HT-29 (cell line): Measurements from ENCODE around the gene ZC3H6. TPM values are rescaled to one million over a fixed set of nuclear protein-coding genes. Genes with fewer than 3 reads are reported as not detected.
"Not testable (repeated sequence)": the region's sequence is repeated elsewhere in the genome, so short reads cannot be mapped to it uniquely, and the experiment has no call there.

ENCODE experiments used
- DNase-seq: peaks from one replicate; pipeline ENCODE4 v3.0.0-alpha.2; 2015; ENCODE audit warnings: low spot score
- total RNA-seq: library from RNA; depleted of rRNA; stranded (reverse); fragments of >200 nt; shearing (Covaris generic); gene quantifications from 2 replicates; pipeline ENCODE4 v1.2.3, GENCODE V29; 2014

ZC3H6 gene
- total RNA-seq, 1 experiment from 2014 or later: 1.2 TPM

- no peak for DNase-seq
Observed at GRCh38 chr2:112277596-112278220, 2.3 kb downstream of the ZC3H6 start.

- DNase-seq: not testable (repeated sequence)
Observed at GRCh38 chr2:112282066-112282465, 6.7 kb downstream of the ZC3H6 start.

DNA sequence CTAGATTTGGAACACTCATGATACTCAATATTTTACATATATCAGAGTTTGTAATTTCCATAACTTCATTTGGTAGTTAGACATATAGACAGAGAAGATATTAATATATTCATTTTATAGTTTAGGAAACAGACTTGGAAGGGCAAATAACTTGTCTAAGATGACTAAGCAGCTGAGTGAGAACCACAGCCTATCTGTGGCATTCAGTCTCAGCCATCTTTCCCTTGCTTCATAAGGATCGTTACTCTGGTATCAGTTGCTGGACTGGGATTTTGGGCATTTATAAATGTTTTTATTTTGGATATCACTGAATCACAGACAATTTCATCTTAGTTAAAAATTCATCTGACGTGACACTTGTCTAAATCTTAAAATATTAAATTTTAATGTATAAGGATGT lies 8.1 kb downstream of the ZC3H6 start:
- DNase-seq: not testable (repeated sequence)

GRCh38 chr2:112290088-112290487 lies 14.7 kb downstream of the ZC3H6 start:
- DNase-seq: no peak

GRCh38 chr2:112290648-112291047 lies 15.3 kb downstream of the ZC3H6 start:
- DNase-seq: no peak

GRCh38 chr2:112293636-112294401 lies 18.4 kb downstream of the ZC3H6 start:
- DNase-seq: no peak

DNA sequence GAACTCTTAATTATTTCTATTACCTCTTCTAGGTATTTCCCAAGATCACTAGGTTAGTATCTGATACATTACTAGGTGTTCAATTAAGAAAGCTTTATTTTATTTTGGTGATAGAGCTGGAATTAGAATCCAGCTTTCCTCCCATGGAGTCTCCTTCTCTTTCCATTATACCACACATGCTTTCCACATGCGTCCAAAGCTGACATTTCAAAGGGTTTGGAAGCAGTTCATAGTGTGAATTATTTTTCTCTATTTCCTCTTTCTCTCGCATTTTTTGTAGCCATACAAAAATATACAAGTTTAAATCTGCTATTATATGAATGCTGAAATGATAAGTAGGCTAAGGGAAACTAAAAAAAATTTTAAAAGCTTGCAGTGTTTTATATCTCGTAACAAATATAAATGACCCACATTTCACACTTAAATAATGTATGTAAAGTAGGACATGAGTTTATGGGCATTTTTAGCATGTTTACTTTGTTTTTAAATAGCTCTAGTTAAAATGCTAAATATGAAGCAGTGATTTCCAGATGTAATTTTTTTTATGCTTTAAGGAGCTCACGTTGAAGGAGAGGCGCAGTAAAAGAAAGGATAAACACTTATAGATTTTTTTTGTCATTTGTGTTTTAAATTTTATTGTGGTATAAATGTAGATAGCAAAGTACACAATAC lies 20.1 kb downstream of the ZC3H6 start:
- DNase-seq: no peak

DNA sequence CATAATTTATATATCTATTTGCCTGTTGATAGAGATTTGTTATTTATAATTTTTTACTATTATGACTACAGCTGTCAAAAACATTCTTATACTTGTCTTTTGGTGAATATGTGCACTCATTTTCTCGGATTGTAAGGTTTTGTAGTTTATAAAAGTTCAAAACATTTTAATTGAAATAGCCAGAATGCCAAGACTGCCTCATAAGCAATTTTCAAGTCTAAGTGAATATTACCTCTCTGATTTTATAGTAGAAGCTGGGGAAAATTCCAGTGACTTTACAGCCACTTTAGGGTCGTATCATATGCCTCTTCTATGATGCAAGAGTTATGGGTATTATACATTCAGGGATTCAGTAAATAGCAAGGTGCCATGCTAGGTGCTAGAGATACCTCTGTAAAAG lies 21.0 kb downstream of the ZC3H6 start:
- no peak for DNase-seq

- DNase-seq: no peak
Observed at GRCh38 chr2:112301171-112301584, 25.8 kb downstream of the ZC3H6 start.

GRCh38 chr2:112301973-112302372 lies 26.6 kb downstream of the ZC3H6 start:
- no peak for DNase-seq

DNA sequence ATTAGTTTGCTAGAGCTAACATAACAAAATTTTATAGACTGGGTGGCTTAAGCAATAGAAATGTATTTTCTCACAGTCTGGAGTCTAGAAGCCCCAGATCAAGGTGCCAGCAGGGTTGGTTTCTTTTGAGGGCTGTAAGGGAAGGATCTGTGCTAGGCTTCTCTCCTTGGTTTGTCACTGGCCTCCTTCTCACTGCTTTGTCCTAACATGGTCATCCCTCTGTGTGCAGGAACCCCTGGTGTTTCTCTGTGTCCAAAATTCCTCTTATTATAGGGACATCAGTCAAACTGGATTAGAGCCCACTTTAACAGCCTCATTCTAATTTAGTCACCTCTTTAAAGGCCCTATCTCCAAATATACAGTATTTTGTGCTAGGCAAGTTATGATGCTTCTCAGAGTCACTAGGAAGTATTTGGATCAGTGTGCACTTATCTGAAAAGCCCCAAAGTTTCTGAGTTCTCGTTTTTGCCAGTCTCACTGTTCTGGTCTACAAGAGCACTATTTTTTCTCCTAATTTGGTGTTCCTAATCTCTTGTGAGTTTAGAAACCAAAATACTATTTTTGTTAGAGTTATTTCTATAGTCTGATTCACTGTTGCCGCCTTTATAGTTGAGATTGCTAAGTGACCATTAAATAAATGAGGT lies 29.0 kb downstream of the ZC3H6 start:
- no peak for DNase-seq

DNA sequence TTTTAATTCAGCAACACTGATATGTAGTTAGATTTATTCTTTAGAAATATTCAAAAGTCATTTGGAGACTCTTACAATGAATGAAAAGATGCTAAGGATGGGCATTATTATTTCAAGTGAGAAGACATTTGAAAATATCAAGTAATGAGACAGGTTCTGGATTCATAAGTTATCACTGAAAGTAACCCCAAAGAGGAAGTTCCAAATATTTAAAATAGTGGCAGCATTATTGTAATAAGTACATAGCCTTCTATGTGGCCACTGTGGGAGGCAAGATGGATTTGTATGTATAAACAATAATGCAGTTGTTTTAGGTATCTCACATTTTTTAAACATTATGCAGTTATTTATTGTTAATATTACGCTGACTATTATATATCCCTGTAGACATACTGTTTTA lies 29.7 kb downstream of the ZC3H6 start:
- no peak for DNase-seq

- no peak for DNase-seq
Observed at GRCh38 chr2:112310906-112311305, 35.5 kb downstream of the ZC3H6 start.

DNA sequence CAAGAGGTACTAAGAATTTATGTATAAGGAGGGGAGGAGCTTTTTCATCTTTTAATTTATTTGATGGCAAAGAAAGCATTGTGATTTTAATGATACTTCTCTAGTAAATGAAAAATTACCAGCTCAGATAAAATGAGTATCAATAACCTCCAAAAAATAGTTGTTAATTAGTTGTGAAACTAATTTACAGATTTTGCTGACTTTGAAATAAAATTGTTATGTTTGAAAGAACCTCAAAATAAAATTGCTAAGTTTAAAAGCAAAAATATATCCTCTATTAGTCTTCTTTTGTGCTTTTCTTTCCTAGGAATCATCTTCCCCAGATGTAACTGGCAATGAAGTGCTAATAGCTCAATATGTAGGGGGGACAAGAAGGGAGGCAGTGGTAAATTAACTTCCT lies 36.5 kb downstream of the ZC3H6 start:
- no peak for DNase-seq

DNA sequence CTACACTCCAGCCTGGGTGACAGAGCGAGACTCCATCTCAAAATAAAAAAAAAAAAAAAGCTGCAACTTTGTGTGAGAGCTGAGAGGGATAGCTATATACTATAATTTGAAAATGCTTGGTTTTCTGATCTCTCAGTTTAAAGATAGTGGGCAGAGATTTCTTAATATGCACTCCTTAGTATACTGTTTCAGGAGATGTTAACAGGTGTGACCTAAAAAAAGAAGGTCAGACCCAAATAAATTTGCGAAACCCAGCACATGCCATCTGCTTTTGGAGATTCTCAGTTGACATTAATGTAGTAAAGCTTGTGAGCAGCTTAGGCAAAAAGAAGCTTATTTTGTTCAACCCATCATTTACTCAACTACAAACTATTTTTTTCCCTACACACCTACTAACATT lies 37.4 kb downstream of the ZC3H6 start:
- no peak for DNase-seq

- DNase-seq: no peak
Observed at GRCh38 chr2:112314856-112315255, 39.5 kb downstream of the ZC3H6 start.

DNA sequence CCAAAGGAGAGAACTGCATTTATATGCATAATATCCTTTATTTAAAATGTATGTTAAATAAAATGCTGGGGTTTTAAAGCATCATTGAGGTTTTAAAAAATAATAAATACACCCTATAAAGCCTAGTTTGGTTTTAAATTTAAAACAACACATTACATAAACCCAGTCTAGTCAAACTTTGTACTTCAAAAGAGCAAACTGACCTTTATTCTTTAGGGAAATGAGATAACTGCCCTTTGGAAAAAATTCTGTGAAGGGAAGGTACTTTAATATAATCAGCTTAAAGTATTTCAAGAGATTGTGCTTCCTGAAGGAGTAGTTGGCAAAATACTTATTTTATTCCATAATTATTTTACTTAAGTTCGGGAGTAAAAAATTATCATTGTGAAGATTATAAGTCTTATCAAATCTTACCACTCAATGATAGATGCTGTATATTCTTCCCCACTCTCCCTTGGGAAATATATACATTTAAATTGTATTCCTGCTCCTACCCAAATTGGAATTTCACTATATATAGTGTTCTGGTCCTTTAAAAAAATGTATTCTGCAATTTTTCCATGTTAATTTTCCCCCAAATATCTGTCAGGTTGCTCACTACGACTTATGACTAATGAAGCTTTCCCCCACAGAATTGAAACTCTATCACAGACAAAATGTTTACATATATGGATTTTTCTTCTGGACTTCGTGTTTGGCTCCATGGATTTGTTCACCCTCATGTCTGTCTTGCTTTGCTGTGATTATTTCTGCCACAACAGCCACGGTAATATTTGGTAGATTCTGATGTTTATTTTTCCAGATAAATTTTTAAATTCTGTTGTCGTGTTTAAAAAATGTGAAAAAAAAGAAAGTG lies 42.1 kb downstream of the ZC3H6 start:
- DNase-seq: no peak

DNA sequence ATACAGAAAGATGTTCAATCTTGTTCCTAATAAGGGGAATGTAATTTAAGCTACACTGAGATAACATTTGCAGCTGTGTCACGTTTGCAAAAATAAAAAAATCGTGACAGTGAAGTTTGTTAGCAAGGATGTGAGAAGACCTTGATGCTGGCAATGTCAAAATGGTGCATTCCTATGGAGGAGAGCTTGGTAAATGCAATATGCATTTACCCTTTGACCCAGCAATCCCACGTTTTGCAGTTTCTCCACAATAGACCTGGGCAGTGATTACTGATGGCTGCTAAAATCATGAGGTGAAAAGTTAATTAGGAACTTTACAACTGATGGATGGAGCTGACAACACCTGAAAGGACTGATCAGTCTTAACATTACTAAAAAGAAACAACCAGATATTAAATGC lies 43.1 kb downstream of the ZC3H6 start:
- DNase-seq: no peak

- DNase-seq: no peak
Observed at GRCh38 chr2:112321375-112322320, 46.3 kb downstream of the ZC3H6 start.

DNA sequence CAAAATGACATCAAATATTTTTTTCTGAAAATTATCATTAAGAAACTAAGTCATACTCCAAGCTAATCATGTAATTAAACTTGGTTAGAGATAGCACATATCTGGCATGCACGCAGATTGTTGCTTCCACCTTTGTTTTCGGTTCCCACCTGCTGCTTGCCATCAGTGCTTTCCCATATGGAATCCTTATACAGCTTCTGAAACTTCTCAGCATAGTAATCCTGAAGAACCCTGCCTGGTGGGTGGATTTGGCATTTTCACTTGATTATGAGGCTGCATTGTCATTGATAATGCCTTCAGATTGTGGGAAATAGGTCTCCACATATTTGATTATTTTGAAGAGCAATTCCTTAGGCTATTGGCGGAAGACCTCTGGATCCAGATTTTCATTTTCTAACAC lies 47.5 kb downstream of the ZC3H6 start:
- DNase-seq: no peak
